Esophagus muscularis mucosa (tissue), 4 donors: Measurements from ENCODE around the gene RNF14. TPM values are rescaled to one million over a fixed set of nuclear protein-coding genes. Genes with fewer than 3 reads are reported as not detected.
A peak's percentile ranks its signal among the peaks of the same experiment; 100 is the strongest.

Source experiments
- DNase-seq: peaks from one replicate; pipeline ENCODE4 v3.0.0-alpha.2; 2017; ENCODE audit errors: extremely low spot score
- H3K27ac ChIP-seq, 4 donors: fragments of 200-600 bp; sonication (generic); replicated peaks in 1 of 4; 1 replicate in 3 of 4; 2 replicates in 1 of 4; pipeline ENCODE4 v1.5.1; 2016 to 2019; ENCODE audit warnings: mild to moderate bottlenecking in 1 of 4
- H3K27me3 ChIP-seq, 4 donors: fragments of 200-600 bp; sonication (generic); one replicate each; pipeline versions ENCODE4 v1.5.1 to v1.6.0; 2016 to 2019
- H3K36me3 ChIP-seq, 4 donors: fragments of 200-600 bp; sonication (generic); one replicate each; pipeline ENCODE4 v1.5.1; 2016 to 2019
- H3K4me1 ChIP-seq, 4 donors: fragments of 200-600 bp; sonication (generic); one replicate each; pipeline ENCODE4 v1.5.1; 2016 to 2019
- H3K4me3 ChIP-seq, 4 donors: fragments of 200-600 bp; sonication (generic); 1 replicate in 2 of 4; 2 replicates in 2 of 4; pipeline ENCODE4 v1.5.1; 2016 to 2019; ENCODE audit warnings: mild to moderate bottlenecking in 4 of 4, moderate library complexity in 1 of 4
- H3K9me3 ChIP-seq, 4 donors: fragments of 200-600 bp; sonication (generic); 1 replicate in 3 of 4; 2 replicates in 1 of 4; pipeline ENCODE4 v1.5.1; 2016 to 2019
- CTCF ChIP-seq, 3 experiments: fragments of 200-600 bp in 2 of 3; fragments of 450-650 bp in 1 of 3; sonication (generic) in 2 of 3; IDR thresholded peaks; one replicate each; pipeline ENCODE4 v1.5.1; 2017 to 2019; ENCODE audit warnings: antibody characterized with exemption in 3 of 3, mild to moderate bottlenecking in 2 of 3, moderate library complexity in 1 of 3
- EP300 ChIP-seq: sonication (generic); formaldehyde crosslinking; IDR thresholded peaks from one replicate; pipeline ENCODE4 v1.6.1; 2017; ENCODE audit warnings: antibody characterized with exemption
- POLR2A ChIP-seq: fragments of 450-650 bp; IDR thresholded peaks from one replicate; pipeline ENCODE4 v1.6.1; 2017; ENCODE audit warnings: antibody characterized with exemption, moderate library complexity, mild to moderate bottlenecking, low read depth
- POLR2AphosphoS5 ChIP-seq, 2 donors: sonication (generic); formaldehyde crosslinking; IDR thresholded peaks; one replicate each; pipeline ENCODE4 v1.6.1; 2017; ENCODE audit warnings: antibody characterized with exemption in 2 of 2
- WGBS: methylation state at CpG from one replicate; pipeline ENCODE4 v1.1.5; 2018; 5-methylcytosine and 5-hydroxymethylcytosine counted together
- intact Hi-C: fragments of 100-400 bp; cut with DNase I; formaldehyde crosslinking; loops from one replicate; pipeline ENCODE4 v1.15.1; 2023
- total RNA-seq, 4 donors: library from RNA; depleted of rRNA; stranded (reverse); fragments of >200 nt; gene quantifications; one replicate each; pipeline versions ENCODE4 v1.1.0 to v1.2.1, GENCODE V29; 2016

The RNF14 gene
- total RNA-seq, 4 donors from 2014 or later = 65.8 to 94.1 (median 72.6) TPM

GRCh38 chr5:141952020-141952419 lies 16.9 kb upstream of the RNF14 start:
- no peak overlapping the region for H3K27ac ChIP-seq
- H3K9me3 ChIP-seq = no peaks in the 10 kb centered on the region
- peaks cover 8 to 40% (median 23%) of the 10 kb centered on the region in 4 donors for H3K4me1 ChIP-seq
- H3K4me3 ChIP-seq = no peak overlapping the region
- peaks cover 0 to 28% (median 9%) of the 10 kb centered on the region in 4 donors for H3K36me3 ChIP-seq
- H3K27me3 ChIP-seq = no peaks in the 10 kb centered on the region
- intact Hi-C loops = no loop called here
- TF ChIP-seq POLR2A = no peak
- no peak for TF ChIP-seq CTCF (IDR thresholded peaks at IDR 0.05)
- no peak for TF ChIP-seq EP300
- no peak for TF ChIP-seq POLR2AphosphoS5 (IDR thresholded peaks at IDR 0.05)
- no peak for DNase-seq
- 85% methylated on average over 2 of the region's 2 CpGs for WGBS

- H3K27ac ChIP-seq = no peak overlapping the region
- intact Hi-C loops = no loop called here
- no peak overlapping the region for H3K4me3 ChIP-seq
- H3K9me3 ChIP-seq = no peaks in the 10 kb centered on the region
- H3K36me3 ChIP-seq = peaks cover 0 to 19% (median 9%) of the 10 kb centered on the region in 4 donors
- no peak for DNase-seq
- H3K27me3 ChIP-seq = no peaks in the 10 kb centered on the region
- TF ChIP-seq POLR2A = no peak
- no peak for TF ChIP-seq EP300
- TF ChIP-seq POLR2AphosphoS5 (IDR thresholded peaks at IDR 0.05) = no peak
- TF ChIP-seq CTCF (IDR thresholded peaks at IDR 0.05) = no peak
- peaks cover 22 to 61% (median 39%) of the 10 kb centered on the region in 4 donors for H3K4me1 ChIP-seq
- WGBS = 90% methylated on average over 2 of the region's 2 CpGs
Observed at GRCh38 chr5:141954194-141954593, 14.7 kb upstream of the RNF14 start.

GRCh38 chr5:141957367-141957996 lies 11.4 kb upstream of the RNF14 start:
- H3K4me3 ChIP-seq = peak overlapping the region; percentile 25 to 40 (median 26)
- H3K9me3 ChIP-seq = no peaks in the 10 kb centered on the region
- H3K4me1 ChIP-seq = peaks cover 29 to 64% (median 47%) of the 10 kb centered on the region in 4 donors
- no peak for TF ChIP-seq EP300
- TF ChIP-seq CTCF (IDR thresholded peaks at IDR 0.05) = no peak
- TF ChIP-seq POLR2A = no peak
- no peak for TF ChIP-seq POLR2AphosphoS5 (IDR thresholded peaks at IDR 0.05)
- intact Hi-C loops = no loop called here
- no peak for DNase-seq
- peaks cover 0 to 11% (median 0%) of the 10 kb centered on the region in 4 donors for H3K27me3 ChIP-seq
- peak overlapping the region in 3 of 4 donors; percentile 59 to 66 (median 62) for H3K27ac ChIP-seq
- H3K36me3 ChIP-seq = peaks cover 0 to 7% (median 3%) of the 10 kb centered on the region in 4 donors
- 70% methylated on average over 14 of the region's 16 CpGs for WGBS

GRCh38 chr5:141958113-141958512 lies 10.8 kb upstream of the RNF14 start, which contains the start of gene PCDH12:
Gene PCDH12, minus strand, starts transcription at chr5:141958202. Its CDS starts 351 bp downstream, at chr5:141957851.
- intact Hi-C loops = no loop called here

GRCh38 chr5:141958546-141959172 lies 10.2 kb upstream of the RNF14 start:
- peaks cover 0 to 7% (median 3%) of the 10 kb centered on the region in 4 donors for H3K36me3 ChIP-seq
- peaks cover 0 to 11% (median 0%) of the 10 kb centered on the region in 4 donors for H3K27me3 ChIP-seq
- peak overlapping the region; percentile 3 to 66 (median 34) for H3K27ac ChIP-seq
- H3K4me3 ChIP-seq = peak overlapping the region in 1 of 4 donors; percentile 25
- H3K9me3 ChIP-seq = no peaks in the 10 kb centered on the region
- intact Hi-C loops = no loop called here
- DNase-seq = no peak
- 48% methylated on average over 8 of the region's 8 CpGs for WGBS
- peaks cover 29 to 55% (median 42%) of the 10 kb centered on the region in 4 donors for H3K4me1 ChIP-seq
- no peak for TF ChIP-seq CTCF (IDR thresholded peaks at IDR 0.05)
- peak in 1 of 2 donors; percentile 12 for TF ChIP-seq POLR2AphosphoS5 (IDR thresholded peaks at IDR 0.05)
- no peak for TF ChIP-seq POLR2A

More at GRCh38 chr5:141958113-141958512, 10.8 kb upstream of the RNF14 start, which contains the start of gene PCDH12:
- TF ChIP-seq POLR2AphosphoS5 (IDR thresholded peaks at IDR 0.05) (peak in 1 of 2 donors; percentile 31), POLR2A (no peak)
- Histone ChIP-seq H3K4me1 (peaks cover 29 to 60% (median 45%) of the 10 kb centered on the region in 4 donors), H3K27me3 (peaks cover 0 to 11% (median 0%) of the 10 kb centered on the region in 4 donors), H3K9me3 (no peaks in the 10 kb centered on the region), H3K4me3 (peak within 1 kb of the TSS; percentile 25 to 40 (median 26)), H3K36me3 (peaks cover 0 to 7% (median 3%) of the 10 kb centered on the region in 4 donors), H3K27ac (peak within 1 kb of the TSS; percentile 3 to 66 (median 60))
- DNase-seq = no peak
- 27% methylated on average over 7 of the region's 7 CpGs for WGBS
